ENCODE data around the gene KCNQ1. TPM values are rescaled to one million over a fixed set of nuclear protein-coding genes. Genes with fewer than 3 reads are reported as not detected.

The KCNQ1 gene
- total and polyA plus RNA-seq, 2 of the 13 experiments (the other 11 are each of a cell fraction or from before 2014, with no cell fraction given) = 0.02 to 0.08 TPM

DNA sequence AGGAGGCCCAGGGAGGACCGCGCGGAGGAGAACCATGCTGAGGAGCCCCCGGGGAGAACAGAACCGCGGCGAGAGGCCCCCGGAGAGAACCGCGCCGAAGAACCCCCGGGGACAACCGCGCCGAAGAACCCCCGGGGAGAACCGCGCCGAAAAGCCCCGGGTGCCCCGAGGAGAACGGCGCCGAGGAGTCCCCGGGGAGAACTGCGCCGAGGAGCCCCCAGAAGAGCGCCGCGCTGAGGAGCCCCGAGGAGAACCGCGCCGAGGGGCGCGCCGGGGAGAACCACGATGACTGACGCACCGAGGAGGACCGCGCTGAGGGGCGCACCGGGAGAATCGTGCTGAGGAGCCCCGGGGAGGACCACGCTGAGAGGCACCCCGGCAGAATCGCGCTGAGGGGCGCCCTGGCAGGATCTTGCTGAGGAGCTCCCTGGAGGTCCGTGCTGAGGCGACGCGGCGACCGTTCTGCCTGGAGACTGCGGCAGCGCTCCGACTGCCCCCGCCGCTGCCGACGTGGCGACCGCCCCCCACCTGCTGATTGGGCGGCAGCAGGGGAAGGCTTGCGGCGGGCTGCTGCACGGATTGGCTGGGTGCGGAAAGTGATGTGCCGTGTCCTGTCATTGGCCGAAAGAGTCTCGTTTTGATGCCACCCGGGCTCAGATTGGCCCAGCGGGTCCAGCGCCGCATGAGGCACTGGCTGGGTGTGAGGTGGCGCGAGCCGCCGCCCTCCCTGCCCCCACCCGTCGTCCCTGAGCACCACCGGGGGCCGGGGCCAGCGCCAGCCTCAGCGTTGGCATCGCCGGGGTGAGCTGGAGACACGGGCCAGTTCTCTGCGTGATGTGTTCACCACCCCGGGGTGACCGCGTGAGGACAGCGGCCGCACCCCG is 255.0 kb downstream of the KCNQ1 start, which contains the start of gene KCNQ1OT1 (continued):
- TF ChIP-seq CENPX (CRISPR knock-in tag; IDR thresholded peaks at IDR 0.05) (no peak), FOXK2 (IDR thresholded peaks at IDR 0.05) (no peak), ZNF761 (CRISPR knock-in tag; conservative IDR thresholded peaks at IDR 0.05) (0 out of 2 replicates have a peak, but pooled peaks have one; percentile 37), GPN1 (CRISPR knock-in tag; IDR thresholded peaks at IDR 0.05; ENCODE audit: borderline replicate concordance) (no peak), EHMT2 (IDR thresholded peaks at IDR 0.05; ENCODE audit: borderline replicate concordance, low read depth, low read length) (no peak), ATAD3A (CRISPR knock-in tag; IDR thresholded peaks at IDR 0.05) (no peak), PHF5A (CRISPR knock-in tag; IDR thresholded peaks at IDR 0.05; ENCODE audit: low read depth, unreplicated experiment) (peak; percentile 19), U2AF2 (IDR thresholded peaks at IDR 0.05; ENCODE audit: low read depth, low read length) (0 out of 2 replicates have a peak, but pooled peaks have one; percentile 36), U2AF1 (optimal IDR thresholded peaks at IDR 0.05; ENCODE audit: low read depth, low read length) (no peak), ZNF747 (CRISPR knock-in tag; IDR thresholded peaks at IDR 0.05; ENCODE audit: borderline replicate concordance) (no peak; the same call in none of the 2 replicates), ZNF205 (CRISPR knock-in tag; IDR thresholded peaks at IDR 0.05) (peak; percentile 69; the same call in 1 of the 2 replicates), ZNF136 (CRISPR knock-in tag; IDR thresholded peaks at IDR 0.05; ENCODE audit: low read depth) (peak; percentile 27; the same call in 1 of the 2 replicates)
- TF ChIP-seq, protein P1, sequence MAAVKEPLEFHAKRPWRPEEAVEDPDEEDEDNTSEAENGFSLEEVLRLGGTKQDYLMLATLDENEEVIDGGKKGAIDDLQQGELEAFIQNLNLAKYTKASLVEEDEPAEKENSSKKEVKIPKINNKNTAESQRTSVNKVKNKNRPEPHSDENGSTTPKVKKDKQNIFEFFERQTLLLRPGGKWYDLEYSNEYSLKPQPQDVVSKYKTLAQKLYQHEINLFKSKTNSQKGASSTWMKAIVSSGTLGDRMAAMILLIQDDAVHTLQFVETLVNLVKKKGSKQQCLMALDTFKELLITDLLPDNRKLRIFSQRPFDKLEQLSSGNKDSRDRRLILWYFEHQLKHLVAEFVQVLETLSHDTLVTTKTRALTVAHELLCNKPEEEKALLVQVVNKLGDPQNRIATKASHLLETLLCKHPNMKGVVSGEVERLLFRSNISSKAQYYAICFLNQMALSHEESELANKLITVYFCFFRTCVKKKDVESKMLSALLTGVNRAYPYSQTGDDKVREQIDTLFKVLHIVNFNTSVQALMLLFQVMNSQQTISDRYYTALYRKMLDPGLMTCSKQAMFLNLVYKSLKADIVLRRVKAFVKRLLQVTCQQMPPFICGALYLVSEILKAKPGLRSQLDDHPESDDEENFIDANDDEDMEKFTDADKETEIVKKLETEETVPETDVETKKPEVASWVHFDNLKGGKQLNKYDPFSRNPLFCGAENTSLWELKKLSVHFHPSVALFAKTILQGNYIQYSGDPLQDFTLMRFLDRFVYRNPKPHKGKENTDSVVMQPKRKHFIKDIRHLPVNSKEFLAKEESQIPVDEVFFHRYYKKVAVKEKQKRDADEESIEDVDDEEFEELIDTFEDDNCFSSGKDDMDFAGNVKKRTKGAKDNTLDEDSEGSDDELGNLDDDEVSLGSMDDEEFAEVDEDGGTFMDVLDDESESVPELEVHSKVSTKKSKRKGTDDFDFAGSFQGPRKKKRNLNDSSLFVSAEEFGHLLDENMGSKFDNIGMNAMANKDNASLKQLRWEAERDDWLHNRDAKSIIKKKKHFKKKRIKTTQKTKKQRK (IDR thresholded peaks at IDR 0.05; ENCODE audit: low read length) = no peak
- TF ChIP-seq, protein P2, sequence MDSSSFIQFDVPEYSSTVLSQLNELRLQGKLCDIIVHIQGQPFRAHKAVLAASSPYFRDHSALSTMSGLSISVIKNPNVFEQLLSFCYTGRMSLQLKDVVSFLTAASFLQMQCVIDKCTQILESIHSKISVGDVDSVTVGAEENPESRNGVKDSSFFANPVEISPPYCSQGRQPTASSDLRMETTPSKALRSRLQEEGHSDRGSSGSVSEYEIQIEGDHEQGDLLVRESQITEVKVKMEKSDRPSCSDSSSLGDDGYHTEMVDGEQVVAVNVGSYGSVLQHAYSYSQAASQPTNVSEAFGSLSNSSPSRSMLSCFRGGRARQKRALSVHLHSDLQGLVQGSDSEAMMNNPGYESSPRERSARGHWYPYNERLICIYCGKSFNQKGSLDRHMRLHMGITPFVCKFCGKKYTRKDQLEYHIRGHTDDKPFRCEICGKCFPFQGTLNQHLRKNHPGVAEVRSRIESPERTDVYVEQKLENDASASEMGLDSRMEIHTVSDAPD (CRISPR knock-in tag; IDR thresholded peaks at IDR 0.05) = peak; percentile 67; the same call in 1 of the 2 replicates
- TF ChIP-seq, protein P3, sequence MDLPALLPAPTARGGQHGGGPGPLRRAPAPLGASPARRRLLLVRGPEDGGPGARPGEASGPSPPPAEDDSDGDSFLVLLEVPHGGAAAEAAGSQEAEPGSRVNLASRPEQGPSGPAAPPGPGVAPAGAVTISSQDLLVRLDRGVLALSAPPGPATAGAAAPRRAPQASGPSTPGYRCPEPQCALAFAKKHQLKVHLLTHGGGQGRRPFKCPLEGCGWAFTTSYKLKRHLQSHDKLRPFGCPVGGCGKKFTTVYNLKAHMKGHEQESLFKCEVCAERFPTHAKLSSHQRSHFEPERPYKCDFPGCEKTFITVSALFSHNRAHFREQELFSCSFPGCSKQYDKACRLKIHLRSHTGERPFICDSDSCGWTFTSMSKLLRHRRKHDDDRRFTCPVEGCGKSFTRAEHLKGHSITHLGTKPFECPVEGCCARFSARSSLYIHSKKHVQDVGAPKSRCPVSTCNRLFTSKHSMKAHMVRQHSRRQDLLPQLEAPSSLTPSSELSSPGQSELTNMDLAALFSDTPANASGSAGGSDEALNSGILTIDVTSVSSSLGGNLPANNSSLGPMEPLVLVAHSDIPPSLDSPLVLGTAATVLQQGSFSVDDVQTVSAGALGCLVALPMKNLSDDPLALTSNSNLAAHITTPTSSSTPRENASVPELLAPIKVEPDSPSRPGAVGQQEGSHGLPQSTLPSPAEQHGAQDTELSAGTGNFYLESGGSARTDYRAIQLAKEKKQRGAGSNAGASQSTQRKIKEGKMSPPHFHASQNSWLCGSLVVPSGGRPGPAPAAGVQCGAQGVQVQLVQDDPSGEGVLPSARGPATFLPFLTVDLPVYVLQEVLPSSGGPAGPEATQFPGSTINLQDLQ (CRISPR knock-in tag; IDR thresholded peaks at IDR 0.05) = 0 out of 2 replicates have a peak, but pooled peaks have one; percentile 15
- TF ChIP-seq, protein P4, sequence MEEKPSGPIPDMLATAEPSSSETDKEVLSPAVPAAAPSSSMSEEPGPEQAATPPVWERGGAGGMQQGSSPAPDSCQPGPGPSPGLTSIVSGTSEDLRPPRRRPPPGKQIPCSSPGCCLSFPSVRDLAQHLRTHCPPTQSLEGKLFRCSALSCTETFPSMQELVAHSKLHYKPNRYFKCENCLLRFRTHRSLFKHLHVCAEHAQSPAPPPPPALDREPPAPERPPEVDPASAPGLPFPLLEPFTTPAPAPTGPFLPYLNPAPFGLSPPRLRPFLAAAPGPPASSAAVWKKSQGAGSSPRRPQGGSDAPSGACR (CRISPR knock-in tag; IDR thresholded peaks at IDR 0.05) = peak; percentile 46; the same call in 1 of the 2 replicates
- TF ChIP-seq, protein P5, sequence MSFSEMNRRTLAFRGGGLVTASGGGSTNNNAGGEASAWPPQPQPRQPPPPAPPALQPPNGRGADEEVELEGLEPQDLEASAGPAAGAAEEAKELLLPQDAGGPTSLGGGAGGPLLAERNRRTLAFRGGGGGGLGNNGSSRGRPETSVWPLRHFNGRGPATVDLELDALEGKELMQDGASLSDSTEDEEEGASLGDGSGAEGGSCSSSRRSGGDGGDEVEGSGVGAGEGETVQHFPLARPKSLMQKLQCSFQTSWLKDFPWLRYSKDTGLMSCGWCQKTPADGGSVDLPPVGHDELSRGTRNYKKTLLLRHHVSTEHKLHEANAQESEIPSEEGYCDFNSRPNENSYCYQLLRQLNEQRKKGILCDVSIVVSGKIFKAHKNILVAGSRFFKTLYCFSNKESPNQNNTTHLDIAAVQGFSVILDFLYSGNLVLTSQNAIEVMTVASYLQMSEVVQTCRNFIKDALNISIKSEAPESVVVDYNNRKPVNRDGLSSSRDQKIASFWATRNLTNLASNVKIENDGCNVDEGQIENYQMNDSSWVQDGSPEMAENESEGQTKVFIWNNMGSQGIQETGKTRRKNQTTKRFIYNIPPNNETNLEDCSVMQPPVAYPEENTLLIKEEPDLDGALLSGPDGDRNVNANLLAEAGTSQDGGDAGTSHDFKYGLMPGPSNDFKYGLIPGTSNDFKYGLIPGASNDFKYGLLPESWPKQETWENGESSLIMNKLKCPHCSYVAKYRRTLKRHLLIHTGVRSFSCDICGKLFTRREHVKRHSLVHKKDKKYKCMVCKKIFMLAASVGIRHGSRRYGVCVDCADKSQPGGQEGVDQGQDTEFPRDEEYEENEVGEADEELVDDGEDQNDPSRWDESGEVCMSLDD (CRISPR knock-in tag; IDR thresholded peaks at IDR 0.05; ENCODE audit: borderline replicate concordance) = peak; percentile 87

Measured in HepG2 (cell line).